Fibroblast of skin of scalp (primary cell): Measurements from ENCODE around the gene GOLGA2.
A peak's percentile ranks its signal among the peaks of the same experiment; 100 is the strongest.
"Not testable (repeated sequence)": the region's sequence is repeated elsewhere in the genome, so short reads cannot be mapped to it uniquely, and the experiment has no call there.

Source experiments
- DNase-seq: peaks from one replicate; pipeline ENCODE4 v3.0.0-alpha.2; 2013

GOLGA2 gene

GRCh38 chr9:128294142-128294541 lies 18.3 kb upstream of the GOLGA2 start:
- no peak for DNase-seq

- no peak for DNase-seq
Measured at GRCh38 chr9:128293091-128293490, 17.3 kb upstream of the GOLGA2 start.

GRCh38 chr9:128292009-128292408 lies 16.2 kb upstream of the GOLGA2 start:
- no peak for DNase-seq

GRCh38 chr9:128288273-128289004 lies 12.6 kb upstream of the GOLGA2 start:
- DNase-seq: no peak

- DNase-seq: peak; percentile 9
Measured at GRCh38 chr9:128286440-128286839, 10.6 kb upstream of the GOLGA2 start.

GRCh38 chr9:128285033-128285784 lies 9.4 kb upstream of the GOLGA2 start:
- no peak for DNase-seq

- DNase-seq: peak; percentile 48
Measured at GRCh38 chr9:128282500-128282899, 6.7 kb upstream of the GOLGA2 start.

- no peak for DNase-seq
Measured at GRCh38 chr9:128280084-128280622, 4.3 kb upstream of the GOLGA2 start.

GRCh38 chr9:128279088-128280073 lies 3.6 kb upstream of the GOLGA2 start:
- DNase-seq: not testable (repeated sequence)

GRCh38 chr9:128276574-128277270 lies 915 bp upstream of the GOLGA2 start:
- peak; percentile 31 for DNase-seq

- DNase-seq: peak; percentile 99
Measured at GRCh38 chr9:128276008-128276573, 284 bp upstream of the GOLGA2 start, which contains the start of gene SWI5. Gene SWI5, plus strand, starts transcription at chr9:128276276.

GRCh38 chr9:128274245-128274644 lies 1.6 kb downstream of the GOLGA2 start:
- no peak for DNase-seq

GRCh38 chr9:128271512-128271911 lies 4.3 kb downstream of the GOLGA2 start:
- DNase-seq: no peak

GRCh38 chr9:128271112-128271511 lies 4.7 kb downstream of the GOLGA2 start:
- DNase-seq: no peak

GRCh38 chr9:128266868-128267590 lies 8.8 kb downstream of the GOLGA2 start:
- no peak for DNase-seq

GRCh38 chr9:128265348-128265847 lies 10.4 kb downstream of the GOLGA2 start:
- no peak for DNase-seq

- DNase-seq: no peak
Measured at GRCh38 chr9:128262687-128263086, 13.1 kb downstream of the GOLGA2 start.

- DNase-seq: no peak
Measured at GRCh38 chr9:128260340-128260739, 15.5 kb downstream of the GOLGA2 start.

GRCh38 chr9:128259156-128259555 lies 16.7 kb downstream of the GOLGA2 start:
- no peak for DNase-seq

- no peak for DNase-seq
Measured at GRCh38 chr9:128258326-128258725, 17.5 kb downstream of the GOLGA2 start.

- DNase-seq: no peak
Measured at GRCh38 chr9:128257907-128258306, 17.9 kb downstream of the GOLGA2 start.
